GM23338 (cell line): ENCODE data around the gene LYST. TPM values are rescaled to one million over a fixed set of nuclear protein-coding genes. Genes with fewer than 3 reads are reported as not detected.

Experiments used
- ATAC-seq: fragments of 200-7000 bp; cut with Tn5 transposase; 3 replicates; pipeline ENCODE4 v1.9.1; 2020
- DNase-seq: peaks from one replicate; pipeline ENCODE4 v3.0.0-alpha.2; 2015; ENCODE audit warnings: low spot score
- H2AFZ ChIP-seq: fragments of 200-600 bp; sonication (generic); 2 replicates; pipeline ENCODE4 v1.8.0; 2016; ENCODE audit warnings: antibody characterized with exemption, mild to moderate bottlenecking, moderate library complexity
- H3F3A ChIP-seq: fragments of 200-600 bp; sonication (generic); replicated peaks from 2 replicates; pipeline ENCODE4 v1.8.0; 2017; ENCODE audit warnings: antibody characterized with exemption, mixed run types, low read depth
- H3K27ac ChIP-seq: fragments of 200-600 bp; sonication (generic); 2 replicates; pipeline ENCODE4 v1.6.1; 2016; ENCODE audit warnings: low read depth
- H3K27me3 ChIP-seq: fragments of 200-600 bp; sonication (generic); 2 replicates; pipeline ENCODE4 v1.8.0; 2016; ENCODE audit warnings: mild to moderate bottlenecking, mixed run types, moderate library complexity; ENCODE audit not compliant: insufficient read depth
- H3K36me3 ChIP-seq: fragments of 200-600 bp; sonication (generic); 2 replicates; pipeline ENCODE4 v1.8.0; 2016; ENCODE audit warnings: mild to moderate bottlenecking; ENCODE audit not compliant: insufficient read depth
- H3K4me1 ChIP-seq: fragments of 200-600 bp; sonication (generic); 2 replicates; pipeline ENCODE4 v1.8.0; 2016; ENCODE audit warnings: mild to moderate bottlenecking, moderate library complexity; ENCODE audit not compliant: insufficient read depth
- H3K4me2 ChIP-seq: fragments of 200-600 bp; sonication (generic); 2 replicates; pipeline ENCODE4 v1.7.1; 2017; ENCODE audit warnings: mixed run types
- H3K4me3 ChIP-seq: fragments of 200-600 bp; sonication (generic); 2 replicates; pipeline ENCODE4 v1.6.1; 2016; ENCODE audit warnings: mixed run types
- H3K79me2 ChIP-seq: fragments of 200-600 bp; sonication (generic); replicated peaks from 2 replicates; pipeline ENCODE4 v1.8.0; 2017; ENCODE audit warnings: mild to moderate bottlenecking; ENCODE audit not compliant: insufficient read depth
- H3K9me2 ChIP-seq: fragments of 200-600 bp; sonication (generic); 2 replicates; pipeline ENCODE4 v1.8.0; 2017; ENCODE audit not compliant: insufficient read depth
- H4K20me1 ChIP-seq: fragments of 200-600 bp; sonication (generic); replicated peaks from 2 replicates; pipeline ENCODE4 v1.8.0; 2017; ENCODE audit warnings: mild to moderate bottlenecking; ENCODE audit not compliant: insufficient read depth
- H3K27ac Mint-ChIP-seq: 2 replicates; pipeline ENCODE4 v1.8.0; 2020; ENCODE audit warnings: inconsistent platforms, mild to moderate bottlenecking, moderate library complexity, mixed read lengths
- H3K27me3 Mint-ChIP-seq: 3 replicates; pipeline ENCODE4 v1.8.0; 2022; ENCODE audit warnings: low read depth, mild to moderate bottlenecking, moderate library complexity, mixed read lengths, inconsistent platforms; ENCODE audit not compliant: insufficient read depth, poor library complexity
- H3K36me3 Mint-ChIP-seq: 3 replicates; pipeline ENCODE4 v1.8.0; 2021; ENCODE audit warnings: low read depth, mild to moderate bottlenecking, inconsistent platforms, moderate library complexity, mixed read lengths
- H3K4me1 Mint-ChIP-seq: 3 replicates; pipeline ENCODE4 v1.8.0; 2020; ENCODE audit warnings: mild to moderate bottlenecking, inconsistent platforms, mixed read lengths
- H3K4me3 Mint-ChIP-seq: 3 replicates; pipeline ENCODE4 v1.8.0; 2021; ENCODE audit warnings: moderate library complexity, mild to moderate bottlenecking, inconsistent platforms, mixed read lengths
- H3K9me3 Mint-ChIP-seq: 3 replicates; pipeline ENCODE4 v1.8.0; 2020; ENCODE audit warnings: moderate library complexity, mild to moderate bottlenecking, inconsistent platforms, mixed read lengths
- CREB1 ChIP-seq: fragments of 250-450 bp; sonication (Bioruptor Pico); IDR thresholded peaks from 2 replicates; pipeline ENCODE4 v1.5.0; 2020; ENCODE audit warnings: low read depth, mild to moderate bottlenecking, moderate library complexity
- CTCF ChIP-seq, 2 experiments: fragments of 200-600 bp in 1 of 2; sonication (generic) in 1 of 2; conservative IDR thresholded peaks; 2 replicates each; pipeline versions ENCODE4 v1.5.1 to v1.6.1; 2016 to 2017; ENCODE audit warnings: antibody characterized with exemption in 2 of 2, low read depth in 2 of 2, mild to moderate bottlenecking in 2 of 2, moderate library complexity in 1 of 2
- EZH2 ChIP-seq: fragments of 200-600 bp; sonication (generic); IDR thresholded peaks from one replicate; pipeline ENCODE4 v1.8.0; 2017; ENCODE audit warnings: antibody characterized with exemption, mild to moderate bottlenecking, low read depth; ENCODE audit not compliant: unreplicated experiment
- EZH2phosphoT487 ChIP-seq: fragments of 200-600 bp; sonication (generic); IDR thresholded peaks from one replicate; pipeline ENCODE4 v1.8.1; 2018; ENCODE audit warnings: antibody characterized with exemption; ENCODE audit not compliant: unreplicated experiment
- JUNB ChIP-seq: IDR thresholded peaks from one replicate; pipeline ENCODE4 v1.6.1; 2016; ENCODE audit warnings: antibody characterized with exemption; ENCODE audit not compliant: unreplicated experiment
- NANOG ChIP-seq: IDR thresholded peaks from 2 replicates; pipeline ENCODE4 v1.6.1; 2016; ENCODE audit warnings: antibody characterized with exemption, borderline replicate concordance
- POLR2AphosphoS5 ChIP-seq: IDR thresholded peaks from 2 replicates; pipeline ENCODE4 v1.6.1; 2016; ENCODE audit warnings: antibody characterized with exemption, low read depth
- STAT1 ChIP-seq: IDR thresholded peaks from one replicate; pipeline ENCODE4 v1.6.1; 2016; ENCODE audit warnings: antibody characterized with exemption; ENCODE audit not compliant: unreplicated experiment
- ZNF114 ChIP-seq: fragments of 250-450 bp; sonication (Bioruptor Pico); IDR thresholded peaks from 2 replicates; pipeline ENCODE4 v1.5.0; 2020; ENCODE audit warnings: mild to moderate bottlenecking, moderate library complexity
- ZNF331 ChIP-seq: fragments of 250-450 bp; sonication (Bioruptor Pico); IDR thresholded peaks from 2 replicates; pipeline ENCODE4 v1.5.0; 2020; ENCODE audit warnings: low read depth, mild to moderate bottlenecking, moderate library complexity
- polyA plus RNA-seq: library from polyadenylated mRNA; unstranded; fragments of >200 nt; fragmentation: Nextera tagmentation; extraction: Ambion mirVana; gene quantifications from 2 replicates; pipeline ENCODE4 v1.2.1, GENCODE V29; 2016
- total RNA-seq: library from RNA; depleted of rRNA; stranded (reverse); fragments of >200 nt; shearing (Covaris generic); gene quantifications from 2 replicates; pipeline ENCODE4 v1.2.3, GENCODE V29; 2014
- TF ChIP-seq, protein P1 (sequence below): IDR thresholded peaks from one replicate; pipeline ENCODE4 v1.6.1; 2018; ENCODE audit warnings: antibody characterized with exemption; ENCODE audit not compliant: unreplicated experiment
- TF ChIP-seq, protein P2 (sequence below): IDR thresholded peaks from 2 replicates; pipeline ENCODE4 v1.6.1; 2016; ENCODE audit warnings: antibody characterized with exemption

The LYST gene
- total and polyA plus RNA-seq, 2 experiments from 2014 or later = 0.21 to 1.0 TPM

- no peak overlapping the region for H3K27ac Mint-ChIP-seq
- Histone ChIP-seq H4K20me1 (no peaks in the 10 kb centered on the region), H3K27ac (no peak overlapping the region), H3K27me3 (no peaks in the 10 kb centered on the region), H3K4me3 (no peak overlapping the region), H3K36me3 (no peaks in the 10 kb centered on the region), H3K79me2 (no peaks in the 10 kb centered on the region), H2AFZ (no peak overlapping the region), H3K9me2 (no peaks in the 10 kb centered on the region), H3K4me1 (no peaks in the 10 kb centered on the region; the same call in 1 of the 2 replicates), H3K4me2 (no peak overlapping the region), H3F3A (no peaks in the 10 kb centered on the region)
- TF ChIP-seq CREB1 = no peak
- TF ChIP-seq CTCF (conservative IDR thresholded peaks at IDR 0.05; ENCODE audit: low read depth in 2 of 2) = no peak
- TF ChIP-seq, protein P1, sequence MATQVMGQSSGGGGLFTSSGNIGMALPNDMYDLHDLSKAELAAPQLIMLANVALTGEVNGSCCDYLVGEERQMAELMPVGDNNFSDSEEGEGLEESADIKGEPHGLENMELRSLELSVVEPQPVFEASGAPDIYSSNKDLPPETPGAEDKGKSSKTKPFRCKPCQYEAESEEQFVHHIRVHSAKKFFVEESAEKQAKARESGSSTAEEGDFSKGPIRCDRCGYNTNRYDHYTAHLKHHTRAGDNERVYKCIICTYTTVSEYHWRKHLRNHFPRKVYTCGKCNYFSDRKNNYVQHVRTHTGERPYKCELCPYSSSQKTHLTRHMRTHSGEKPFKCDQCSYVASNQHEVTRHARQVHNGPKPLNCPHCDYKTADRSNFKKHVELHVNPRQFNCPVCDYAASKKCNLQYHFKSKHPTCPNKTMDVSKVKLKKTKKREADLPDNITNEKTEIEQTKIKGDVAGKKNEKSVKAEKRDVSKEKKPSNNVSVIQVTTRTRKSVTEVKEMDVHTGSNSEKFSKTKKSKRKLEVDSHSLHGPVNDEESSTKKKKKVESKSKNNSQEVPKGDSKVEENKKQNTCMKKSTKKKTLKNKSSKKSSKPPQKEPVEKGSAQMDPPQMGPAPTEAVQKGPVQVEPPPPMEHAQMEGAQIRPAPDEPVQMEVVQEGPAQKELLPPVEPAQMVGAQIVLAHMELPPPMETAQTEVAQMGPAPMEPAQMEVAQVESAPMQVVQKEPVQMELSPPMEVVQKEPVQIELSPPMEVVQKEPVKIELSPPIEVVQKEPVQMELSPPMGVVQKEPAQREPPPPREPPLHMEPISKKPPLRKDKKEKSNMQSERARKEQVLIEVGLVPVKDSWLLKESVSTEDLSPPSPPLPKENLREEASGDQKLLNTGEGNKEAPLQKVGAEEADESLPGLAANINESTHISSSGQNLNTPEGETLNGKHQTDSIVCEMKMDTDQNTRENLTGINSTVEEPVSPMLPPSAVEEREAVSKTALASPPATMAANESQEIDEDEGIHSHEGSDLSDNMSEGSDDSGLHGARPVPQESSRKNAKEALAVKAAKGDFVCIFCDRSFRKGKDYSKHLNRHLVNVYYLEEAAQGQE = no peak
- TF ChIP-seq POLR2AphosphoS5 = no peak
- TF ChIP-seq ZNF331 = no peak
- TF ChIP-seq STAT1 = no peak
- TF ChIP-seq NANOG = no peak
- no peak for TF ChIP-seq JUNB
- TF ChIP-seq EZH2 = no peak
- no peak for TF ChIP-seq ZNF114 (CRISPR knock-in tag)
- no peak for TF ChIP-seq EZH2phosphoT487
- TF ChIP-seq, protein P2, sequence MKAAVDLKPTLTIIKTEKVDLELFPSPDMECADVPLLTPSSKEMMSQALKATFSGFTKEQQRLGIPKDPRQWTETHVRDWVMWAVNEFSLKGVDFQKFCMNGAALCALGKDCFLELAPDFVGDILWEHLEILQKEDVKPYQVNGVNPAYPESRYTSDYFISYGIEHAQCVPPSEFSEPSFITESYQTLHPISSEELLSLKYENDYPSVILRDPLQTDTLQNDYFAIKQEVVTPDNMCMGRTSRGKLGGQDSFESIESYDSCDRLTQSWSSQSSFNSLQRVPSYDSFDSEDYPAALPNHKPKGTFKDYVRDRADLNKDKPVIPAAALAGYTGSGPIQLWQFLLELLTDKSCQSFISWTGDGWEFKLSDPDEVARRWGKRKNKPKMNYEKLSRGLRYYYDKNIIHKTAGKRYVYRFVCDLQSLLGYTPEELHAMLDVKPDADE = no peak
- no peak for DNase-seq
- peaks cover 13% of the 10 kb centered on the region; the same call in 2 of the 3 replicates for H3K4me1 Mint-ChIP-seq
- peaks cover 6% of the 10 kb centered on the region for H3K27me3 Mint-ChIP-seq
- no peak for ATAC-seq
- no peak overlapping the region for H3K4me3 Mint-ChIP-seq
- no peaks in the 10 kb centered on the region for H3K9me3 Mint-ChIP-seq
- H3K36me3 Mint-ChIP-seq = no peaks in the 10 kb centered on the region
Observed at GRCh38 chr1:235913311-235913710, 46.6 kb upstream of the LYST start.
